ENCODE data around the gene SPINK9.
"Not testable (repeated sequence)": the region's sequence is repeated elsewhere in the genome, so short reads cannot be mapped to it uniquely, and the experiment has no call there.

Gene SPINK9, protein sequence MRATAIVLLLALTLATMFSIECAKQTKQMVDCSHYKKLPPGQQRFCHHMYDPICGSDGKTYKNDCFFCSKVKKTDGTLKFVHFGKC

GRCh38 chr5:148335259-148335658 lies at the start of gene SPINK9:
Gene SPINK9 (plus strand): TSS chr5:148335559. CDS start chr5:148335614, 55 bp downstream.
- DNase-seq (ENCODE audit: low read depth, low spot score): no peak

GRCh38 chr5:148290271-148291195 lies 44.8 kb upstream of the SPINK9 start:
- DNase-seq (ENCODE audit: low read depth, low spot score): no peak

DNA sequence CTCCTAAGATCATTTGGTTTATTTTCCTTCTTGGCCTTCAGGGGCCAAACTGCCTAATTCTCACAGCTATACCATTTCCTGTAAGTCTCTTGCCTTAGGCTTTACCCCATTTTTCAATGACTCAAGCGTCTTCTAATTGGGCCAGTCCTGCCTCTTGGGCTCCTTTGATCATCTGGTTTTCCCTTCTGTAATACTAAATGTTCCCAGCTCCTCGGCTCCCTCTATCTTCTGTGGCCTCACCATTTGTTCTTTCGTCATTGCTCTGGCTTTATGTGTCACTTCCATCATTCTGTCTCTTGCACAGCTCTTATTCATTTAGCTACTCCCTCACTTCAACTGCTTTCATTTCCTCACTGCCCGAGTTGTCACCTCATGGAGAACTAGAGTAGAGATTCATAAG lies 37.6 kb upstream of the SPINK9 start:
- no peak for DNase-seq (ENCODE audit: low read depth, low spot score)

- DNase-seq (ENCODE audit: low read depth, low spot score): no peak
These were observed 28.9 kb upstream of the SPINK9 start for GRCh38 chr5:148306446-148306845.

DNA sequence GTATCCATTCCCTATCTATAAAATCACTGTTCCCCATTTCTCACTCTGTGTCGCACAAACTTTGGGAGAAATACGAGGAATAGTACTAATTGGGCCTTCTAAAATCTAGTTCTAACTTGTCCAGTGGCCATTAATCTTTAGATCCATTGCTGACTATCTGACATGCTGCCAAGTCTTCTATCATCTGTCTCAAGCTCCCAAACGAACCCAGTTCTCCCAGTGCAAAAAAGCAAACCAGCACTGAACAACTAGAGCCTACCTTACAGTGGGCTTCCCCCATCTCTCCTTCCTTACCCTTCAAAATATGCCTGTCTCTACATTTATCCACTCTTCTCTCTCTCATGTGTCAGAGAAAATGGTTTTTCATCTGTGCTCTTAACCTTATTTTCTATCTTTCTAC lies 26.3 kb upstream of the SPINK9 start:
- DNase-seq (ENCODE audit: low read depth, low spot score): no peak

GRCh38 chr5:148309746-148310145 lies 25.6 kb upstream of the SPINK9 start:
- no peak for DNase-seq (ENCODE audit: low read depth, low spot score)

- DNase-seq (ENCODE audit: low read depth, low spot score): no peak
These were observed 23.9 kb upstream of the SPINK9 start for GRCh38 chr5:148311484-148311883.

GRCh38 chr5:148312153-148312552 lies 23.2 kb upstream of the SPINK9 start, which contains the start of gene SPINK7:
Gene SPINK7 (plus strand): TSS chr5:148312423. CDS start chr5:148312484, 61 bp downstream.
- DNase-seq (ENCODE audit: low read depth, low spot score): no peak

GRCh38 chr5:148314187-148314586 lies 21.2 kb upstream of the SPINK9 start:
- no peak for DNase-seq (ENCODE audit: low read depth, low spot score)

- DNase-seq (ENCODE audit: low read depth, low spot score): no peak
These were observed 20.6 kb upstream of the SPINK9 start for GRCh38 chr5:148314731-148315130.

DNA sequence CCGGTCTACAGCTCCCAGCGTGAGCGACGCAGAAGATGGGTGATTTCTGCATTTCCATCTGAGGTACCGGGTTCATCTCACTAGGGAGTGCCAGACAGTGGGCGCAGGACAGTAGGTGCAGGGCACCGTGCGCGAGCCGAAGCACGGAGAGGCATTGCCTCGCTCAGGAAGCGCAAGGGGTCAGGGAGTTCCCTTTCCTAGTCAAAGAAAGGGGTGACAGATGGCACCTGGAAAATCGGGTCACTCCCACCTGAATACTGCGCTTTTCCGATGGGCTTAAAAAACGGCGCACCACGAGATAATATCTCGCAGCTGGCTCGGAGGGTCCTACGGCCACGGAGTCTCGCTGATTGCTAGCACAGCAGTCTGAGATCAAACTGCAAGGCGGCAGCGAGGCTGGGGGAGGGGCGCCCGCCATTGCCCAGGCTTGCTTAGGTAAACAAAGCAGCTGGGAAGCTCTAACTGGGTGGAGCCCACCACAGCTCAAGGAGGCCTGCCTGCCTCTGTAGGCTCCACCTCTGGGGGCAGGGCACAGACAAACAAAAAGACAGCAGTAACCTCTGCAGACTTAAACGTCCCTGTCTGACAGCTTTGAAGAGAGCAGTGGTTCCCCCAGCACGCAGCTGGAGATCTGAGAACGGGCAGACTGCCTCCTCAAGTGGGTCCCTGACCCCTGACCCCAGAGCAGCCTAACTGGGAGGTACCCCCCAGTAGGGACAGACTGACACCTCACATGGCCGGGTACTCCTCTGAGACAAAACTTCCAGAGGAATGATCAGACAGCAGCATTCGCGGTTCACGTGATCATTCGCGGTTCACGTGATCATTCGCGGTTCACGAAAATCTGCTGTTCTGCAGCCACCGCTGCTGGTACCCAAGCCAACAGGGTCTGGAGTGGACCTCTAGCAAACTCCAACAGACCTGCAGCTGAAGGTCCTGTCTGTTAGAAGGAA lies 15.1 kb upstream of the SPINK9 start:
- DNase-seq (ENCODE audit: low read depth, low spot score): not testable (repeated sequence)

DNA sequence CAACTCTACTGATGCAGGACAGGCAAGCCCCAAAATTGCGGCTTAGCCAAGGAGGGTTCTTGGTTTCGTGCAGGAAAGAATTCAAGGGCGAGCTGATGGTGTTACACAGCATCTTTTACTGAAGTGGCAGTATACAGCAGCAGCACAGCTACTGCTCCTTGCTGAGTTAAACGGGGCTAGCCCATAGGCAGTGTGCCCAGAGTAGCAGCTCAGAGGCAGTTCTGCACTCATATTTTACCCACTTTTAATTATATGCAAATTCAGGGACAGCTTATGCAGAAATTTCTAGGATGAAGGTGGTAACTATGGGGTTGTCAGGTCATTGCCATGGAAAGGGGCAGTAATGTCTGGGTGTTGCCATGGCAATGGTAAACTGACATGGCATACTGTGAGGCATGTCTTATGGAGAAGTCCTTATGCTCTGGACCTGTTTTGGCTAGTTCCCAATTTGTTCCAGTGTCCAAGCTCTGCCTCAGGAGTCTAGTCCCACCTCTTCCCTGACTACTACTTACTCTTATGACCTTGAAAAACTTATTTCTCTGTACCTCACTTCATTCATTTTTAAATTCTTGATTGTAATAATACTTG lies 2.0 kb upstream of the SPINK9 start:
- DNase-seq (ENCODE audit: low read depth, low spot score): no peak

- DNase-seq (ENCODE audit: low read depth, low spot score): no peak
These were observed 1.5 kb downstream of the SPINK9 start for GRCh38 chr5:148336704-148337435.

DNA sequence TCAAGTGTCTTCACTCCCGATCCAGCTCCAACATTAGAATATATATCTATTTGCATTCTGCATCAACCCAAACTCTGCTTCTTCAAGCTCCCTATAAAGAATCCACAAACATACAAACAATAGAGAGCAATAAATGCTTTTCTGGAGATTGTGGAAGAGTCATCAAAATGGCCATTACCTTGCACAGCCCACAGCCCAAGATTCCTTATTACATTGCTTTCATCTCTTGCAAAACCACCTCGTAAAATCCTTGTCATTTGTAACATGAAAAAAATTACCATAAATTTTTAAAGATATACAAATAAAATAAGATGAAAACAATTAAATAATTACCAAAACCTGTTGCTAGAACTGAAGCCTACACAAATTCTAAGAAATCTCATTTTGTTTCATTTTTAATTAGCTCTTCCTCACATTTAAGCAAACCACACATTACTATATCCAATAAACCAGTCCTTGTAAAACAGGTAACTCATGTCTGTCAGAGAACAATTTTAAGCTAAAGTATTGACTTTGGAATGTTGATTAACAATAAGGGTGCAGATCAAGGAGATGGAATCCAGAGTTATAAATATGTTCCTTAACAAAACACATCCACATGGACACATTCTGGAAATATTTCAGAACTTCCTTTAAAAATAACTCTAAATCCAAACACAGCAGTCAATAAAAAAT lies 7.1 kb downstream of the SPINK9 start:
- no peak for DNase-seq (ENCODE audit: low read depth, low spot score)

GRCh38 chr5:148343046-148343407 lies 7.7 kb downstream of the SPINK9 start:
- no peak for DNase-seq (ENCODE audit: low read depth, low spot score)

GRCh38 chr5:148343603-148344487 lies 8.5 kb downstream of the SPINK9 start:
- DNase-seq (ENCODE audit: low read depth, low spot score): no peak

- DNase-seq (ENCODE audit: low read depth, low spot score): no peak
These were observed 12.3 kb downstream of the SPINK9 start for GRCh38 chr5:148347706-148348105.

- no peak for DNase-seq (ENCODE audit: low read depth, low spot score)
These were observed 17.3 kb downstream of the SPINK9 start for GRCh38 chr5:148352696-148353095.

GRCh38 chr5:148353634-148354033 lies 18.3 kb downstream of the SPINK9 start:
- DNase-seq (ENCODE audit: low read depth, low spot score): no peak

All from brain pericyte (primary cell).